ENCODE data around the gene OXNAD1. TPM values are rescaled to one million over a fixed set of nuclear protein-coding genes. Genes with fewer than 3 reads are reported as not detected.

Gene OXNAD1
- total RNA-seq, 3 donors from 2014 or later = 13.1 to 22.8 (median 15.7) TPM

- no peaks in the 10 kb centered on the region for H3K27me3 ChIP-seq
- H3K9me3 ChIP-seq = no peaks in the 10 kb centered on the region
- no peaks in the 10 kb centered on the region for H3K36me3 ChIP-seq
- DNase-seq (ENCODE audit: low spot score in 2 of 2) = no peak
- H3K27ac ChIP-seq = no peak overlapping the region
- TF ChIP-seq POLR2AphosphoS5 (IDR thresholded peaks at IDR 0.05) = no peak
- TF ChIP-seq POLR2A (IDR thresholded peaks at IDR 0.05) = no peak
- no peak for TF ChIP-seq CTCF (IDR thresholded peaks at IDR 0.05)
- H3K4me1 ChIP-seq = no peaks in the 10 kb centered on the region
- H3K4me3 ChIP-seq = no peak overlapping the region
- intact Hi-C loops (cut with DNase I; ENCODE audit: low total_unique reads) = no loop called here
Measured at GRCh38 chr3:16301507-16301906, 36.5 kb downstream of the OXNAD1 start.

- Histone ChIP-seq H3K4me3 (no peak overlapping the region), H3K9me3 (no peaks in the 10 kb centered on the region), H3K4me1 (no peaks in the 10 kb centered on the region), H3K27me3 (no peaks in the 10 kb centered on the region), H3K36me3 (no peaks in the 10 kb centered on the region), H3K27ac (no peak overlapping the region)
- TF ChIP-seq CTCF (IDR thresholded peaks at IDR 0.05) = no peak
- no peak for TF ChIP-seq POLR2A (IDR thresholded peaks at IDR 0.05)
- no peak for TF ChIP-seq POLR2AphosphoS5 (IDR thresholded peaks at IDR 0.05)
- intact Hi-C loops (cut with DNase I; ENCODE audit: low total_unique reads) = no loop called here
- DNase-seq (ENCODE audit: low spot score in 2 of 2) = no peak
Measured at GRCh38 chr3:16302082-16302631, 37.1 kb downstream of the OXNAD1 start.

GRCh38 chr3:16303037-16303575 lies 38.1 kb downstream of the OXNAD1 start:
- H3K4me1 ChIP-seq = no peaks in the 10 kb centered on the region
- no peak overlapping the region for H3K4me3 ChIP-seq
- H3K27ac ChIP-seq = no peak overlapping the region
- TF ChIP-seq POLR2A (IDR thresholded peaks at IDR 0.05) (no peak), POLR2AphosphoS5 (IDR thresholded peaks at IDR 0.05) (no peak), CTCF (IDR thresholded peaks at IDR 0.05) (no peak)
- H3K9me3 ChIP-seq = no peaks in the 10 kb centered on the region
- no peak for DNase-seq (ENCODE audit: low spot score in 2 of 2)
- no peaks in the 10 kb centered on the region for H3K36me3 ChIP-seq
- intact Hi-C loops (cut with DNase I; ENCODE audit: low total_unique reads) = no loop called here
- H3K27me3 ChIP-seq = no peaks in the 10 kb centered on the region

GRCh38 chr3:16304061-16305010 lies 39.3 kb downstream of the OXNAD1 start:
- intact Hi-C loops (cut with DNase I; ENCODE audit: low total_unique reads) = no loop called here
- Histone ChIP-seq H3K4me3 (no peak overlapping the region), H3K9me3 (no peaks in the 10 kb centered on the region), H3K27me3 (no peaks in the 10 kb centered on the region), H3K4me1 (no peaks in the 10 kb centered on the region), H3K36me3 (no peaks in the 10 kb centered on the region), H3K27ac (no peak overlapping the region)
- no peak for DNase-seq (ENCODE audit: low spot score in 2 of 2)
- TF ChIP-seq POLR2A (IDR thresholded peaks at IDR 0.05) (no peak), CTCF (IDR thresholded peaks at IDR 0.05) (no peak), POLR2AphosphoS5 (IDR thresholded peaks at IDR 0.05) (no peak)

- Histone ChIP-seq H3K36me3 (no peaks in the 10 kb centered on the region), H3K9me3 (no peaks in the 10 kb centered on the region), H3K27ac (peak overlapping the region in 1 of 2 donors; percentile 1), H3K4me3 (no peak overlapping the region), H3K27me3 (no peaks in the 10 kb centered on the region), H3K4me1 (no peaks in the 10 kb centered on the region)
- no peak for DNase-seq (ENCODE audit: low spot score in 2 of 2)
- no peak for TF ChIP-seq POLR2A (IDR thresholded peaks at IDR 0.05)
- intact Hi-C loops (cut with DNase I; ENCODE audit: low total_unique reads) = no loop called here
Measured at GRCh38 chr3:16305111-16305541, 40.1 kb downstream of the OXNAD1 start.
